Astrocyte of the hippocampus (primary cell): ENCODE measurements around the gene MAP3K10.

Experiments
- DNase-seq: peaks from one replicate; pipeline ENCODE4 v3.0.0; 2011; ENCODE audit warnings: low read depth, low spot score

The MAP3K10 gene

DNA sequence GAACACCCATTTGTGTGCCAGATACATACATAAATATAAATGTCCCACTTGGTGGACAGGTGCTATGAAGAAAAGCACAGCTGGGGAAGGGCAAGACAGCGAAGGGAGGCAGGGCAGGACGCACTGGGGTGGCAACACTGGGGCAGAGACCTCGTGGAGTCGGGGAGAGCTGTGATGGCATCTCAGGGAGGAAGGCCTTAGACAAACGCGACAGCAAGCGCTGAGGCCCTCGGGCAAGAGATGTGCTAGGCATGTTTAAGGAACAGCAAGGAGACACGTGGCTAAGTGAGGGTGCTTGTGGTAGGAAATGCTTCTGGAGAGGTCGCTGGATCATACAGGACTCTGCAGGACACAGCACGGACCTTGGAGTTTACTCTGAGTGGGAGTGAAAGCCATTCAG lies 58.6 kb downstream of the MAP3K10 start:
- DNase-seq, result no peak

DNA sequence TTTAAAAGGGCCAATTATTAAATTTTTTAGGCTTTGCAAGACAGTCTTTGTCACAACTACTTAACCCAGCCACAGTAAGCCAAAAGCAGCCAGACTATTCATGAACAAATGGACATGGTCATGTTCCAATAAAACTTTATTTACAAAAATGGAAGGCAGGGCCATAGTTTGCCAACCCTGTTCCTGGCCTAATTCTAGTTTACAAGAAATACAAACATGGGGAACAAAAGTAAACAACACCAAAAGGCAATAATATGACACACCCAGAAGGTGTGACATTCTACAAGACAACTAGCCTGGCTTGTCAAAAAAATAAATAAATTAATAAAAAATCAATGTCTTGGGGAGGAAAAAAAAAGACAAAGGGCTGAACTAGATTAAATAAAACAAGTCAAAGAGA lies 60.0 kb downstream of the MAP3K10 start:
- DNase-seq, result no peak

- DNase-seq, result no peak
These were observed 60.8 kb downstream of the MAP3K10 start for GRCh38 chr19:40251991-40252390.

DNA sequence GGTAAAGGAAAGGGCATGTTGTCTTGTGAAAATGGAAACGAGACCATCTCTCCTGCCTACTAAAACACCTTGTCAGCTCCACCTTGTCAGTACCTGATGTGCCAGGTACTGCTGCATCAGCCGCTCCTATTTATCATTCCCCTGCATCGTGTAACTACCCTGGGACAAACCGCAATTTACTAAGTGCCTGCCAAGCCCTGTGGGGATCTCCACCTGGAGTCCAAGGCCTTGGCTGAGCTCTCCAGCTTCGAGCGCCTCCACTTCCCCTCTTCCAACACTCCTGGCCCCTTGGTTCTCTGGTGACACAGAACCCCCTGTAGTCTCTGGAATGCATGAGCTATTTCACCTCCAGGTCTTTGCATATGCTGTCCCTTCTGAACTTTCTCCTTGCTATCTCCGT lies 61.2 kb downstream of the MAP3K10 start:
- DNase-seq, result no peak

GRCh38 chr19:40253611-40254092 lies 62.4 kb downstream of the MAP3K10 start:
- no peak for DNase-seq

DNA sequence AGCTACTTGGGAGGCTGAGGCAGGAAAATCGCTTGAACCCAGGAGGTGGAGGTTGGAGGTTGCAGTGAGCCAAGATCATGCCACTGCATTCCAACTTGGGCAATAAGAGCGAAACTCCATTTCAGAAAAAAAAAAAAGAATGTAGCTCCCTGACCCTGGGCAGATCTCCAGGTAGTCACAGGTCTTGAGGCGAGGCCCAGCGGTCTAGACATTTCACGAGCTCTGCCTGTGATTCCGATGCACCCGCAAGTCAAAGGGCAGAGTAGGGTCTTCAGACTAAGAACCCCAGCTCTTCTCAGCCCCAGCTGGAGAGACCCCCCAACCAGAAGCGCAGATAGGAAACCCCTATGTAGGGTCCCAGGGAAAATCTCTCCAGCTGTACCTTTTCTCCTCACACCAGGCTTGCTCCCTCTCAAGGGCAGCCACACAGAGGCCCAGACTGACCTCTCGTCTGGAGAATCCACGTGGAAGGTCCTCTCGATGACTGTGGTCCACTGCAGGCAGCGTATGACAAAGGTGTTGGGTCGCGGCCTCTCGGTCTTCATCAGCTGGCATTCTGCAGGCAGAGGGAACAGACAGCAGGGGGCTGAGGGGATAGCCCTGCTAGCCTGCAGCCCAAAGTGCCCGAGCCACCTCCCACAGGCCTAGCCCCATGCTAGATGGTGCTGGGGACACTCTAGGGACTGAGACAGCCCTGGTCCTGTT lies 63.6 kb downstream of the MAP3K10 start:
- no peak for DNase-seq

GRCh38 chr19:40255619-40256166 lies 64.5 kb downstream of the MAP3K10 start:
- no peak for DNase-seq

- DNase-seq, result no peak
These were observed 65.3 kb downstream of the MAP3K10 start for GRCh38 chr19:40256512-40256911.

- DNase-seq, result no peak
These were observed 65.9 kb downstream of the MAP3K10 start for GRCh38 chr19:40257096-40257517.

GRCh38 chr19:40261631-40262030 lies 70.4 kb downstream of the MAP3K10 start:
- no peak for DNase-seq

DNA sequence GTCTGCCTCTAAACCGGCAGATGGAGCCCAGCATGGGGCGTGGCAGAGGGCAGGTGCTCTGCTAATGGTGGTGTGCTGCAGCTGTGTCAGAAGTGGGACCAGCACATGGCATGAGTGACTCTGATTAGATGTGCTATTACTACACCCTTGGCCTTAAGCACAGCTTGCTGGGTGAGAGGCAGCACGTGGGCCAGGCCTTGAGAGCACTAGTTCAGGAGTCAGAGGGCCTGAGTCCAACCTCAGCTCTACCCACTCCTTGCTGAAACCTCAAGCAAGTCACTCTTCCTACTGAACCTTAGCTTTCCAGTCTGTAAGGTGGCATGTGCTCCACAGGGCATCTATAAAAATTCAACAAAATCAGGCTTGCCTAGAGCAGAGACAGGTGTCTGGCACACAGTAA lies 71.2 kb downstream of the MAP3K10 start:
- no peak for DNase-seq

DNA sequence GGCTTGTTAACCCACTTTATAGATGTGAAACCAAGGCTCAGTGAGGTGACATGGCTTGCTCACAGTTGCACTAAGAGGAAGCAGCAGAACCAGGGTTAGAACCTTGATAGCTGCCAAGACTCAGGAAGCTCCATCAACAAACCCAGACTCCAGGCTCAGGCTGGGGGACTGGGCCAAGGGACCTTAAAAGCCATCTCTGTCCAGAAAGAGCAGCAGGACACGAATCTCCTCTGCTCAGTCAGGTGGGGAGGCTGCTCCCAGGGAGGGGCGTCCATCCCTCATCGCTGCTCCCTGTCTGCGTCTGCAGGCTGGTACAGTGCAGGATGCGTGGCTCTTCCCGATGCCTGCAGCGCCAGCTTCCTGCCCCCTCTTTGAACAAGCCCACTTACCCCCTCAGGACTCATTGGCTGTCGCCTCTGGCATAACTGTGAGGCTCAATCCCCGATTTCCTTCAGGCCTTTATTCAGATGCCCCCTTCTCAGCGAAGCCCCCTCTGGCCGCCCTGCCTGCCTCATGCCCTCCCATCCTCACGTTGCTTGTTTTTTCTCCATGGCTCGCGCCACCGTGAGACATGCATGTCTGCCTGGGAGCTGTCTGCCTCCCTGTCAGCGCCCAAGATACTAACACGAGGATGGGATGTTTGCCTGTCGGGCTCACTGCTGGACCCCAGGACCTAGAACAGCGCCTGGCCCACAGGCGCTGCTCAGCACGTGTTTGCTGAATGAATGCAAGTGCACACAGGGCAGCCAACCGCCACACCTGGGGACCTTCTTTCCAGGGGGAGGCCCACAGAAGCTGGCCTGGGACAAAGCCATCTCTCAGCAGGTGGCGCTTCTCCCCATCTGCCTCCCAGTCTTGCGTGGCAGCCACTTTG lies 72.5 kb downstream of the MAP3K10 start:
- no peak for DNase-seq

DNA sequence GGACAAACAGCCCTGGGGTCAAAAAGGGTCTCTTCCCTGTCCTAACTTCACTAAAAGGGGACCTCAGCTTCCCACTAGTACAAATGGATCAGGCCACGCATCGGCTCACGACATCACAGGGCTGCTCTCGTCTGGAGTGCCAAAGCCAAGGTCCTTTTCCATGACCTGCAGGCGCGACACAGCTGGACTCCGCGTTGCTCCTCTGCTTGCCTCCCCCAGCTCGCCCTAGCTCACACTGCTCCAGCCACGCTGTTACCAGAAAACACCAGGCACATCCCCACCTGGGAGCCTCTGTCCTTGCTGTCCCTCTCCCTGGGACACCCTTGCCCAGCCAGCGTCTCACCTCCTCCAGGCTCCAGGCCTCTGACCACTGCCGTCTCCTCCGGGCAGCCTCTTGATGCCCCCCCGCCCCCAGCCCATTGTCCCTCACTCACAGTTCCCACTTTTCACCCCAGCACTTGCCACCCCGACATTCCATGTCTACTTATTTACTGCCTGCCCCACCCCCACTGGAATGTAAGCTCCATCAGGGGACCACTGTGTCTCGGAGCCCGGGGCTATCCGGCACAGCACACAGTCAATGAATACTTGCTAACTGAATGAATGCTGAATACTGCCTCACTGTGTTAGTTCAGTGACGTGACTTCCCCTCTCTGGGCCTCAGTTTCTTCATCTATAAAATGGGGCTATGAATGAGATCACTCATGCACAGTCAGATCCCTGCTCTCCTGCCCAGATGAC lies 73.3 kb downstream of the MAP3K10 start:
- DNase-seq, result no peak
